ENCODE measurements around the gene PSMG4.
"Not testable (repeated sequence)": the region's sequence is repeated elsewhere in the genome, so short reads cannot be mapped to it uniquely, and the experiment has no call there.

Gene PSMG4

DNA sequence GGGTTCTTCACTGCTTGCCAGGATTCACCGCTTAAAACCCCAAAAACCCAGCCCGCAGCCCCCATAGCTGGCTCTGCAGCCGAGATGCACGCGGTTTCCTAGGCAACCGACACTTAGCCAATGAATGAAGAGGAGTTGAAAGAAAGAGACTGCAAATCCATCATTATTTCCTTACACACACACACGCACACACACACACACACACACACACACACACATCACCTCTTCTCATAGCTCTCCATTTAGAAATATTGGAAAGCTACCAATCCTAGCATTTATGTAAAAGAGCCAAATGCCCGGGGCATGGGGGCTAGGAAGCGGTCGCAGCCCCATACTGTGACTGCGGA, 27.9 kb upstream of the PSMG4 start:
- DNase-seq = no peak

- DNase-seq = peak in 2 of 3 donors; percentile 36 to 50
Measured at GRCh38 chr6:3231247-3232016, 27.3 kb upstream of the PSMG4 start.

DNA sequence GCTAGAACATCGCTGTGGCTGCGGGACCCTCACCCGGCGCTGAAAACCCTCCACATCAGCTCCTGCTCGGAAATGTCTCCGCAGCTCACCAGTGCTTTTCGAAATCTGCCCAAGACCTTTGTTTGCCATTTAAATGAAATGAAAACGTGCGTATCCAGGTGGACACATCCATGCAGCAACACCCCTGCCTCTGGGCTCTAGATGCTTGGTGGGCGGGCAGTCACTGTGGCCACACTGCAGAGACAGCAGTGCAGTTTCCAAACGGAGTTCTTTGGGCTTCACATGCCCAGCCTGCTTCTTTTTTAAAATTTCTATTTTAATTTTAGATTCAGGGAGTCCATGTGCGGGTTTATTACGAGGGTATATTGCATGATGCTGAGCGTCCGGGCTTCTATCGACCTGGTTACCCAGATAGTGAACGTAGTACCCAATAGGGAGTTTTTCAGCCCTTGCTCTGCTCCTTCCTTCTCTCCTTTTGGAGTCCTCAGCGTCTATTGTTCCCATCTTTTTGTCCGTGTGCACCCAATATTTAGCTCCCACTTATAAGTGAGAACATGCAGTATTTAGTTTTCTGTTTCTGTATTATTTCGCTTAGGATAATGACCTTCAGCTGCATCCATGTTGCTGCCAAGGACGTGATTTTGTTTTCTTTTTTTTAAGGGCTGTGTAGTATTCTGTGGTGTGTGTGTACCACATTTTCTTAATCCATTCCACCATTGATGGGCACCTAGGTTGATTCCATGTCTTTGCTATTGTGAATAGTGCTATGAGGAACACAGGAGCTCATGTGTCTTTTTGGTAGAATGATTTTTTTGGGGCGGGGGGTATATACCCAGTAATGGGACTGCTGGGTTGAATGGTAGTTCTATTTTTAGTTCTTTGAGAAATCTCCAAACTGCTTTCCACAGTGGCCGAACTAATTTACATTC, 26.5 kb upstream of the PSMG4 start:
- DNase-seq = no peak

DNA sequence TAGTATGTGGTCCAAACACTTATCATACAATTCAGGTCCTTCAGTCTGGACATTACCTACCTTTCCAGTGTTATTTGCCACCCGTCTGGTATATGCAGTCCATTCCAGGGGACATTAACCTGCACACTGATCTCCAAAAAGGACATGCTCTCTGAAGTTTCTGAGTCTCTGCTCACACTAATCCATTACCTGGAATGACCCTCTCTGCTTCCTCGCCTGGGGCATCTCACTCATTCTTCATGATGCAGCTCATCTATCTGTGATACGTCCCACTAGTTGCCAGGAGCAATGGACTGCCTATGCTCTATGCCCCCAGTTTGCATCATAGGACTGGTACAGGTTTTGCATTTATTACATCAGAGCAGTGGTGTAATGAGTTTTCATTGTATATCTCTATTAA, 25.4 kb upstream of the PSMG4 start:
- no peak for DNase-seq

DNA sequence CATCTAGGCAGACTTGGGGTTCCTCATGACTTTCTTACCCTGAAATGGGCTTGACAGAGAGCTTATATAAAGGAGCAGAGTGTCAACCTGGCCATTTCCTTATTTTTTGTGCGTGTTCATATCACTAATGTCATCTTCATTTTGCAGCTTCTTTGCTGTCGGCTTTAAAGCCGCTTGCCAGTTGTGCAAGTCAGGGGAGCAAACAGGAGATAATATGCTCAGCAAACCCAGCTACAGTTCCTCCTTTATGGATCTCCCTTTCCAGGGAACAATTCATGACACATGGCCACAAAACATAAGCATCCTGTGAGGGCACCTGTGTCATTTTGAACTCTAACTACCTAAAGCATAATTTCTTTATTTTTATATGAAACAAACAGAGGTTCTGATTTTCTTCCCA, 24.8 kb upstream of the PSMG4 start:
- DNase-seq = no peak

- DNase-seq = no peak
Measured at GRCh38 chr6:3235486-3235885, 23.3 kb upstream of the PSMG4 start.

DNA sequence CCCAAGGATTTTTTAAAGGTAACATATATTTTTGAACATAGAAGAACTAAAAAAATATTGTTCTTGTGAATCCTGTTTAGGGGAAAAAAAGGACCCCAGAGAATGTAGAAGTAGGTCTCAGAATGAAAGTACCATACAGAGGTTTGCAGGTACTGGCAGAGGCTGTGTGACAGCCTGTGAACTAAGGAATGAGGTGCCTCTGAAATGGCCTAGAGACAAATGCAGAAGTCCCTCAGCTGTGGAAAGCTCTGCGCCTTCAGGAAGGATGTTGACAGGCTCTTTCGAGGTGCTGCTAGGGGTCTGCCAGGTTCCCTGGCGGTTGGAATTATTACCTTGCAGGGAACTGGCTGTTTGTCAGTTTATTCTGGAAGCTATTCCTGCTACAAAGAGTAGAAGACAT, 22.7 kb upstream of the PSMG4 start:
- DNase-seq = no peak

DNA sequence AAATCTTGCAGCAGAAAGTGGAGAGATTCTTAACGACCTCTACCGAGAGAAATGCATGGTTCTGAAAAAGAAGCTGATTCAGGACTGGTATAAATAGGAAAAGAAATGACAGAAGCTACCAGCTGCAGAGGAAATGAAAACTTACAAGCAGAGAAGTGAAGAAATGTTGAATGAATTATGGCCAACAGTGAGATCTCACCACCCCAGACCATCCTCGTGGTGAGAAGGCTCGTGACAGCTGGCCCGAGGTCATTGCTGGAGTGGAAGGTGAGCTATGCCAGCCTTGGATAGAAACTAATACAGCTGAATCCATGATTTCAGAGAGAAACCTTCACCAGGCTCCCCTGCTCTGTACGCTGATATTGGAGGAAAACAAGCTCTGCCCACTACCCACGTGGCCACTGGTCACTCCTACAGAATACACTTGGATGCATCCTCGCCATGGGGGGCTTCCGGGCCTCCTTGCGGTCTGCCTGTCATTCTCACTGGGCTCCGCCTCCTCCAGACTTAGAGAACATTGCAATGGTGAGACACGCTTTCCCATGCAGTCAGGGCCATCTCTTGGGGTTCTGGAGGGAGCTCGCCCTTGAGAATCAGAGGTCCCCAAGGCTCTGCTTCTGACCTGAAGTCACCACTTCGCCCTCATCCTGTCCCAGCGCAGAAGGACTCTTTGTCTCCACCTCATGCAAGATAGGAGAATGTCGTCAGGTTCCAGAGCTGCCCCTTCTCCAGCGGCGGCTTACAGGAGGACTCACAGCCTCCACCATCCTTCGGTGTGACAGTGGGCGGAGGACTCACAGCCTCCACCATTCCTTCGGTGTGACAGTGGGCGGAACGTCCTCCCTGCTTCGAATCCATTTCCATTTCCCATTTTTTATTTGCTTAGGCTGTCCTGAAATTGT, 20.7 kb upstream of the PSMG4 start:
- peak in 2 of 3 donors; percentile 39 to 53 for DNase-seq

GRCh38 chr6:3239110-3239830, 19.5 kb upstream of the PSMG4 start:
- no peak for DNase-seq

- DNase-seq = no peak
Measured at GRCh38 chr6:3240595-3240994, 18.2 kb upstream of the PSMG4 start.

GRCh38 chr6:3241745-3242144, 17.0 kb upstream of the PSMG4 start:
- not testable (repeated sequence) for DNase-seq

GRCh38 chr6:3242768-3243167, 16.0 kb upstream of the PSMG4 start:
- no peak for DNase-seq

GRCh38 chr6:3244003-3244831, 14.5 kb upstream of the PSMG4 start:
- no peak for DNase-seq

DNA sequence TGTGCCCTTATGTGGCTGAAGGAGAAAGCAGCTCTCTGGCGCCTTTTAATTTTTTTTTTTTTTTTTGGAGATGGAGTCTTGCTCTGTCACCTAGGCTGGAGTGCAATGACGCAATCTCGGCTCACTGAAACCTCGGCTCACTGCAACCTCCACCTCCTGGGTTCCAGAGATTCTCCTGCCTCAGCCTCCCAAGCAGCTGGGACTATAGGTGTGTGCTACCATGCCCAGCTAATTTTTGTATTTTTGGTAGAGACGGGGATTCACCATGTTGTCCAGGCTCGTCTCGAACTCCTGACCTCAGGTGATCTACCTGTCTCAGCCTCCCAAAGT, 13.9 kb upstream of the PSMG4 start:
- DNase-seq = not testable (repeated sequence)

GRCh38 chr6:3245216-3245615, 13.5 kb upstream of the PSMG4 start:
- DNase-seq = no peak

- peak in 1 of 3 donors; percentile 29 for DNase-seq
Measured at GRCh38 chr6:3247255-3248146, 11.2 kb upstream of the PSMG4 start.

DNA sequence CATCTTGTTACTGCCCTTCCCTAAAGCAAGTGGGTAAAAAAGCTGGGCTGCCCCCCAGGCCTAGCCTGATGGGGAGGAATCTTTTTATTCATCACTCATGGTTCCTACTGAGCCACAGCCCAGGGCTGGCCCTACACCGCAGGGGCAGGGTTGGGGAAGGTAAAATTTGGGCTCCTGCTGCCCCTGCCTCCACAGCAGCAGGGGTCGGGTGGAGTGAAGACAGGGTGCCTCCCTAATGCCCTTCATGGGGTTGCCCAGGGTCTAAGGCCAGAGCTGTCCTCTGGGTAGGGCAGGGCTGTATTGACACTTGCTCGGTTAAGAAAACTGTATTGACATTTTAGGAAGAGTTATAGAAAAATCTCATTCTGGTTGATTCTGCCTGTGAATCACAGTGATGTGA, 8.9 kb upstream of the PSMG4 start:
- DNase-seq = no peak

DNA sequence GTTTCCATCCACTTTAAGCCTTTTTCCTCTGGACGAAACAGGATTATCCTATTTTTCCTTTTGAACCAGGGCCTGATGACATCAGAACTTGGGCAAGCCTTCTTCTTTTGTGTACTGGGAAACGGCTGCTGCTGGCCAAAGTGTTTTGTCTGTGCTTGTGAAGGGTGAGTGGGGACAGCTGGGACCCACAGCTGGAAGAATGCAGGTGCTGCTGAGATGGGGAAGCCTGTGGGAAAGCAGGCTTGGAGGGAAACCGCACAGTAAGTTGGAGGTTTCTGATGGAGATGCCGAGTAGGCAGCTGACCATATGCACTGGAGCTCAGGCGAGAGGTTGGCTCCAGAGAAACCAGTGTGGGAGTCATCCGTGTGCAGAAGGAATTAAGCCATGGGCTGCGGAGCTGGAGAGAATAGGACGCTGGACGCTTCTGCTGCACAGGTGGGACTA, 8.5 kb upstream of the PSMG4 start:
- DNase-seq = no peak

DNA sequence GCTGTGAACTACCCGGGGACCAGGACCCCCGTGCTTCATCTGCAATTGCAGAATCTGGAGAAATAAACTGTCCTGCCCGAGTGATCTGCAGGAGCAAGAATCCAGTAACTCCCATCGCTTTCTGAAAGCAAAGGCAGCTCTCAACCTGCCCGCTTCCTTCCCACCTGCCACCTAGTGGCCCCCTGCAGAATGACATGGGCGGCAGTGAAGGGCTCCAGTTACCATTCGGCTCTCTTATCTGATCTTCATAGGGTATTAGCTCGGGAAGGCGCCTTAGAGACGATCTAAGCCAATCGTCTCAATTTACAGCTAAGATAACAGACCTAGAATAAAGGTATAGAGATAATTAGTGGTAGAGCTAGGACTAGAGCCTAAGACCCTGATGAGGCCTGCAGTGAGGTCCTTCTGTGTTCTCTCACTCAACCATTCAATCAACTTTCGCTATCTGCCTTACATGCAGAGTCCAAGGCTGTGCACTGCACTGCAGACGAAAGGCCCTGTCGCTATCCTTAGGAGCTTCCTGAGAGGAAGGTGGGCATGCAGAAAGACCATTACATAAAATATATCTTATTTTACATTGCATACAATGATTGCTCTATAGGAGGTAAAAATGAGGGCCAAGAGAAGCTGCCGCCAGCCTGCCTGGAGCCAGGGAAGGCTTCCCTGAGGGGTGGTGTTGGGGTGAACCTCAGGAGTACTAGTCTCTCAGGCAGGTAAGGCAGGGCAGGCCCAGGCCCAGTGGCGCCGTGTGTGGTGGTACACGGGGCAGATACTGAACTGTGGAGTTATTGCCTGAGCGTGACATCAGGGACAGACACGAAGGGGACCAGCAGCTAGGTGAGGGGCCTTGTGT, 7.1 kb upstream of the PSMG4 start:
- DNase-seq = peak; percentile 78 to 88 (median 88)
